DMS 273 (cell line): ENCODE results near the gene ETHE1.
A peak's percentile ranks its signal among the peaks of the same experiment; 100 is the strongest.

Experiments
- DNase-seq: peaks from one replicate; lab custom pipeline; 2025; ENCODE audit not compliant: unreplicated experiment; lab: John Stamatoyannopoulos, UW

The ETHE1 gene

DNA sequence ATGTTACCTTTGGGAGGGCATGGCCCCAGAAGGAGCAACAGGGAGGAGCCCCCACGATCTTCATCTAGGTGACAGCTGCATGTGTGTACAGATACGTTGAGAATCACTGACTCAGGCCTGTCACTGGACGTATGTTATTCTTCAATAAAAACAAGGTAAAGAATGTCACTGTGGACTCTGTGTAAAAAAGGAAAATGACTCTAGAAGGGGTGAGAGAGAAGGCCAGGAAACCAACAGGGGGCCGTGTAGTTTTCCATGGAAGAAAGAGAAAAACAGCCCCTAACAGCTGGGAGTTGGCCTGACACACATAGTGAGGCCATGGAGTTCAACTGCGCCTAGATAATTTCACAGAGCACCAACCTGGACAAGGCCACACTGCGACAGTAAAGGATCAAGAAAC lies 59.7 kb downstream of the ETHE1 start:
- DNase-seq: no peak

DNA sequence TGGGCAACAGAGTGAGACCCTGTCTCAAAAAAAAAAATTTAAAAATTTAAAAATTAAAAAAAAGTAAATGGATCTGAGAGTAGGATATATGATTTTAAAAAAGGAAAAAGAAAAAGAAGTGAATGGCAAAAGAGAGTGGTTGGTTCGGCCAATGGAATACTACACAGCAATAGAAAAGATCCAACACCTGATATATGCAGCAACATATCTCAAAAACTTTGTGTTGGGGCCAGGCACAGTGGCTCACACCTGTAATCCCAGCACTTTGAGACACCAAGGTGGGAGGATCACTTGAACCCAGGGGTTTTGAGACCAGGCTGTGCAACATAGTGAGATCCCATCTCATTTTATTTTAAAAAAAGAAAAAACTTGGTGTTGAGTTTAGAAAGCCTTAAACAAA lies 60.2 kb downstream of the ETHE1 start:
- no peak for DNase-seq

GRCh38 chr19:43465468-43466120 lies 61.4 kb downstream of the ETHE1 start, which contains the start of gene LYPD3:
Gene LYPD3 (minus strand): TSS chr19:43465608. CDS start chr19:43465571, 37 bp downstream.
- DNase-seq: no peak

GRCh38 chr19:43464134-43464775 lies 62.7 kb downstream of the ETHE1 start:
- no peak for DNase-seq

GRCh38 chr19:43463381-43464133 lies 63.4 kb downstream of the ETHE1 start:
- DNase-seq: peak; percentile 95

DNA sequence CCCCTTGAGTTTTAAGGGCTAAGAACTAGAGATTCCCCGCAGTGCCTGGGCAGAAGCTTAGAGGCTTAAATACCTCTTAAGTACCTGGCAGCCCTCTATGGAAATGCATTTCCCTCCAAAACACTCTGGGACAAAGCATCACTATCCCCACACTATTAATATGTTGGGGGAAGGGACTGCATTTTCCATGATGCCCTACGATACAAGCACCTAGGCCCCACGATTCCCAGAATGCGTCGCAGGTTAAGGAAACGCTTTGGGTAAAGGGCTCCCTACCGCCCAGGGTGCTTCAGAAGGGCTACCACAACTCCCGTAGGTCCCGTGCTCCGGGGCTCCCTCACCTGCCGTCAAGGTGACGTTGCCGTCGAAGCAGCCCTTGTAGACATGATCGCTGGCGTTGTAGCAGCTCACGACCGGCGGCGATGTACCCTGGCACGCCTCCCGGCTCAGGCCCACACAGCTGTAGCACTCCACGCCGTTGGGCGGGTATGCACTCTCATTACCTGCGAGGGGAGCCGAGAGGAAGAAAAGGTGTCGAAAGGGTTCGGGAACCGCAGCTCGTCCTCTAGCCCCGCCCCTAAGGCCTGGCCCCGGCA lies 64.1 kb downstream of the ETHE1 start:
- DNase-seq: no peak

GRCh38 chr19:43462383-43462782 lies 64.6 kb downstream of the ETHE1 start:
- DNase-seq: no peak

DNA sequence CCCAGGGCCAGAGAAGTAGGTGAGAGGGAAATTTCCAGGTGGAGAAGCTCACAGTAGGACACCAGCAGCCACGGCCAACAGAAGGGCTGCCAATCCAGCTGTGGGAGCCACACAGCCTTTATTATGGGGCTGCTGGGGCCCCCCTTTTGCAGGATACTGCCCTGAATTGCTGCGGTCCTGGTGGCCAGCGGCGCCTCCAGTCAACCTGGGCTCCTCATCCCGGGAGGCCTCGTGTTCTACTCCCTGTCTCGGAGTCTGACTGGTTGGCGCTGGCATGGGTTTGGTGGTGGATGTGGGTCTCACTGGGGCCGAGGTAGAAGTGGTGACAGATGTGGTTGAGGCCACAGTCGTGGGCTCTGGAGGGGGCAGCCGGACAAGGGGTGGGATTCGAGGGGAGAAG lies 65.7 kb downstream of the ETHE1 start:
- DNase-seq: no peak

DNA sequence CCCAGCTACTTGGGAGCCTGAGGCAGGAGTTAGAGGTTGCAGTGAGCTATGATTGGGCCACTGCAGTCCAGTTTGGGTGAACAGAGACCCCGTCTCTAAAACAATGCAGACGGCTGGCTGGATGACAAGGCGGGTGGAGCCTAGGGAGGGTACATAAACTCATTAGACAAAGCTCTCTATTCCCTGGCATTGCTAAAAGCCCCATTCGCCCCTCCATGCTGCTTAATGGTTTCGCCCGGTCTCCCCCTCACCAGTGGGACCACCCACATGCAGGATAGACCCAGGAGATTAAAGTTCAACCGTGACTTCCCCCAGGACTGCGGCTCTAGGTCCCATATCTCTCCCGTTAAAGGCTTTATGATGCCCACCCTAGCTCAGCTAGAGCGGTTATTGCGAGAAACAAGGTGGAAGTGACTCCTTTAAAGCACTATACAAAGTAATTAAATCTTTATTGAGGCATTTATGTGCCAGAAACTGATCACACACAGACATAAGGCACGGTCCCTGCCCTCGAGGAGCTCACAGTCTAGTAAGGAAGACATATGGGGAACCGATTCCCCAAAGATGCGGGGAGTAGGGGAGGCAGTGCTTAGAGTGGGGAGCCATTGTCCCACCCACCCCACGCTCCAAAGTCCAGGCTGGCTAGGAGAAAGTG lies 66.5 kb downstream of the ETHE1 start:
- no peak for DNase-seq

DNA sequence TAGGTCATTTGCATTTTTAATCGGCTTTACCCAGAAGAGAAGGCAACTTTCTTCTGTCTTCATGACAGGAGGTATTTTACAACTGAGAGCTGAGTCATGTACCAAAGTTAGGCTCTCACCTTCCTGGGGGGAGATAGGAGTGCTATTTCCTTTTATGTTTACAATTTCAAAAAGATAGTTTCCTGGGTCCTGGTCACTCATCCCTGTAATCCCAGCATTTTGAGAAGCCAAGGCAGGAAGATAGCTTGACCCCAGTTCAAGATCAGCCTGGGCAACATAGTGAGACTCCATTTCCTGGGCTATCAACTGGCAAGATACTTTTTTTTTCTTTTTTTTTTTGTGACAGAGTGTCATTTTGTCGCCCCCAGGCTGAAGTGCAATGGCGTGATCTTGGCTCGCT lies 69.2 kb downstream of the ETHE1 start:
- no peak for DNase-seq
